ENCODE data around the gene HPCAL1. TPM values are rescaled to one million over a fixed set of nuclear protein-coding genes. Genes with fewer than 3 reads are reported as not detected.

The HPCAL1 gene
- total and polyA plus RNA-seq, 10 of the 15 experiments (the other 5 are each of a cell fraction or from before 2014, with no cell fraction given): 0.40 to 12.8 (median 7.9) TPM

GRCh38 chr2:10426726-10427617 lies 124.3 kb downstream of the HPCAL1 start (continued):
- TF ChIP-seq, protein P1, sequence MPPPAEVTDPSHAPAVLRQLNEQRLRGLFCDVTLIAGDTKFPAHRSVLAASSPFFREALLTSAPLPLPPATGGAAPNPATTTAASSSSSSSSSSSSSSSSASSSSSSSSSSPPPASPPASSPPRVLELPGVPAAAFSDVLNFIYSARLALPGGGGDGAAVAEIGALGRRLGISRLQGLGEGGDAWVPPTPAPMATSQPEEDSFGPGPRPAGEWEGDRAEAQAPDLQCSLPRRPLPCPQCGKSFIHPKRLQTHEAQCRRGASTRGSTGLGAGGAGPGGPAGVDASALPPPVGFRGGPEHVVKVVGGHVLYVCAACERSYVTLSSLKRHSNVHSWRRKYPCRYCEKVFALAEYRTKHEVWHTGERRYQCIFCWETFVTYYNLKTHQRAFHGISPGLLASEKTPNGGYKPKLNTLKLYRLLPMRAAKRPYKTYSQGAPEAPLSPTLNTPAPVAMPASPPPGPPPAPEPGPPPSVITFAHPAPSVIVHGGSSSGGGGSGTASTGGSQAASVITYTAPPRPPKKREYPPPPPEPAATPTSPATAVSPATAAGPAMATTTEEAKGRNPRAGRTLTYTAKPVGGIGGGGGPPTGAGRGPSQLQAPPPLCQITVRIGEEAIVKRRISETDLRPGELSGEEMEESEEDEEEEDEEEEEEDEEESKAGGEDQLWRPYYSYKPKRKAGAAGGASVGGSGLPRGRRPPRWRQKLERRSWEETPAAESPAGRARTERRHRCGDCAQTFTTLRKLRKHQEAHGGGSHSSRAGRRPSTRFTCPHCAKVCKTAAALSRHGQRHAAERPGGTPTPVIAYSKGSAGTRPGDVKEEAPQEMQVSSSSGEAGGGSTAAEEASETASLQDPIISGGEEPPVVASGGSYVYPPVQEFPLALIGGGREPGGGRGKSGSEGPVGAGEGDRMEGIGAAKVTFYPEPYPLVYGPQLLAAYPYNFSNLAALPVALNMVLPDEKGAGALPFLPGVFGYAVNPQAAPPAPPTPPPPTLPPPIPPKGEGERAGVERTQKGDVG (CRISPR knock-in tag; IDR thresholded peaks at IDR 0.05): no peak
- TF ChIP-seq SREBF2 (IDR thresholded peaks at IDR 0.05; ENCODE audit: low read length) (no peak), TCF3 (IDR thresholded peaks at IDR 0.05; ENCODE audit: borderline replicate concordance, insufficient read depth, low read depth, low read length) (no peak), RAD51 (IDR thresholded peaks at IDR 0.05) (no peak), TBL1XR1 (IDR thresholded peaks at IDR 0.05; ENCODE audit: low read depth, low read length) (no peak), ESRRA (IDR thresholded peaks at IDR 0.05; ENCODE audit: low read length) (no peak), TAF1 (IDR thresholded peaks at IDR 0.05; ENCODE audit: borderline replicate concordance, low read depth, low read length) (no peak), EP300 (IDR thresholded peaks at IDR 0.05; ENCODE audit: borderline replicate concordance in 1 of 2, control insufficient read depth in 1 of 2, low read depth in 2 of 2, low read length in 2 of 2) (no peak)

GRCh38 chr2:10427618-10427949 lies 124.9 kb downstream of the HPCAL1 start:
- H3K79me2 ChIP-seq (ENCODE audit: control insufficient read depth, insufficient read depth, low read length): no peaks in the 10 kb centered on the region
- DNase-seq (ENCODE audit: low read depth, low spot score): no peak
- no peak for TF ChIP-seq HDAC2 (IDR thresholded peaks at IDR 0.05)
- no peak for TF ChIP-seq TCF3 (IDR thresholded peaks at IDR 0.05; ENCODE audit: borderline replicate concordance, insufficient read depth, low read depth, low read length)
- no peak for TF ChIP-seq PML (IDR thresholded peaks at IDR 0.05; ENCODE audit: low read length)
- TF ChIP-seq ZNF217 (IDR thresholded peaks at IDR 0.05): no peak
- TF ChIP-seq, protein P2, sequence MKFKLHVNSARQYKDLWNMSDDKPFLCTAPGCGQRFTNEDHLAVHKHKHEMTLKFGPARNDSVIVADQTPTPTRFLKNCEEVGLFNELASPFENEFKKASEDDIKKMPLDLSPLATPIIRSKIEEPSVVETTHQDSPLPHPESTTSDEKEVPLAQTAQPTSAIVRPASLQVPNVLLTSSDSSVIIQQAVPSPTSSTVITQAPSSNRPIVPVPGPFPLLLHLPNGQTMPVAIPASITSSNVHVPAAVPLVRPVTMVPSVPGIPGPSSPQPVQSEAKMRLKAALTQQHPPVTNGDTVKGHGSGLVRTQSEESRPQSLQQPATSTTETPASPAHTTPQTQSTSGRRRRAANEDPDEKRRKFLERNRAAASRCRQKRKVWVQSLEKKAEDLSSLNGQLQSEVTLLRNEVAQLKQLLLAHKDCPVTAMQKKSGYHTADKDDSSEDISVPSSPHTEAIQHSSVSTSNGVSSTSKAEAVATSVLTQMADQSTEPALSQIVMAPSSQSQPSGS (IDR thresholded peaks at IDR 0.05; ENCODE audit: low read length): no peak
- no peak for TF ChIP-seq KAT2A (conservative IDR thresholded peaks at IDR 0.05; ENCODE audit: control insufficient read depth, low read depth, low read length)
- no peak for TF ChIP-seq ATF3 (IDR thresholded peaks at IDR 0.05; ENCODE audit: borderline replicate concordance, extremely low read depth, low read depth, low read length)
- CTCF ChIA-PET: interaction anchor here (1.4 kb wide), 1 partner anchor 18 kb away, joined by 5 read pairs; no protein-coding TSS in a partner anchor
- 61% methylated on average over 17 of the region's 17 CpGs for WGBS (ENCODE audit: insufficient coverage, insufficient replicate concordance, low lambda C conversion rate, missing lambda C conversion rate)
- POLR2A ChIA-PET: no interaction called here
- no peak overlapping the region for H3K4me2 ChIP-seq (ENCODE audit: control insufficient read depth, insufficient read depth)
- no peak for ATAC-seq
- H4K20me1 ChIP-seq (ENCODE audit: control insufficient read depth, insufficient read depth): no peaks in the 10 kb centered on the region
- BruUV-seq (replicated peaks): no TSS peak
- H3K9me3 ChIP-seq (replicated peaks; ENCODE audit: control insufficient read depth, insufficient read depth, low read length): no peaks in the 10 kb centered on the region
- no peak for FAIRE-seq
- SMC1A ChIA-PET (ENCODE audit: uncharacterized antibody, unreplicated experiment): interaction anchor here (1.7 kb wide), 1 partner anchor 19 kb away, joined by 4 read pairs; no protein-coding TSS in a partner anchor
- H2AFZ ChIP-seq (ENCODE audit: control insufficient read depth, low read depth, low read length): no peak overlapping the region
- H3K4me1 ChIP-seq (ENCODE audit: control insufficient read depth, insufficient read depth, low read length): no peaks in the 10 kb centered on the region
- no peak overlapping the region for H3K27ac ChIP-seq (ENCODE audit: control insufficient read depth, insufficient read depth)
- intact Hi-C loops (cut with micrococcal nuclease; ENCODE audit: unreplicated experiment) (no loop called here), in situ Hi-C loops (cut with MboI) (no loop called here)
- H3K36me3 ChIP-seq (ENCODE audit: control insufficient read depth in 2 of 2, insufficient read depth in 2 of 2, low read length in 1 of 2): no peaks in the 10 kb centered on the region
- no peak overlapping the region for H3K4me3 ChIP-seq
- no peaks in the 10 kb centered on the region for H3K27me3 ChIP-seq (replicated peaks in 1 of 2; ENCODE audit: control insufficient read depth in 2 of 2, insufficient read depth in 2 of 2, low read length in 1 of 2)
- H3K9ac ChIP-seq (ENCODE audit: control insufficient read depth, insufficient read depth, low read length): no peak overlapping the region
- RAD21 ChIA-PET (ENCODE audit: unreplicated experiment): interaction anchor here (1.2 kb wide), 1 partner anchor 149 kb away, joined by 3 read pairs; no protein-coding TSS in a partner anchor
